Activated T-helper 17 cell treated with anti-CD3 and anti-CD28 coated beads, Interleukin-2, amount 50 U/mL, for 72 hours (primary cell): ENCODE measurements around the gene PTAFR. TPM values are rescaled to one million over a fixed set of nuclear protein-coding genes. Genes with fewer than 3 reads are reported as not detected.

Experiments used
- ATAC-seq: fragments of 150-1000 bp; cut with Tn5 transposase; replicated peaks from 2 replicates; pipeline ENCODE4 v1.10.0; 2021; ENCODE audit warnings: mild to moderate bottlenecking, moderate library complexity
- H3K27ac Mint-ChIP-seq: one replicate; pipeline ENCODE4 v1.8.0; 2022; ENCODE audit warnings: mixed read lengths
- H3K27me3 Mint-ChIP-seq: one replicate; pipeline ENCODE4 v1.8.0; 2022; ENCODE audit warnings: mixed read lengths
- H3K36me3 Mint-ChIP-seq: one replicate; pipeline ENCODE4 v1.8.0; 2022; ENCODE audit warnings: low read depth, mild to moderate bottlenecking, mixed read lengths
- H3K4me1 Mint-ChIP-seq: one replicate; pipeline ENCODE4 v1.8.0; 2022; ENCODE audit warnings: mixed read lengths
- H3K4me3 Mint-ChIP-seq: one replicate; pipeline ENCODE4 v1.8.0; 2022; ENCODE audit warnings: mild to moderate bottlenecking, mixed read lengths
- H3K9me3 Mint-ChIP-seq: one replicate; pipeline ENCODE4 v1.8.0; 2022; ENCODE audit warnings: mixed read lengths
- total RNA-seq, 2 donors: library from RNA; stranded (reverse); gene quantifications; one replicate each; pipeline ENCODE4 v1.2.3, GENCODE V29; 2022

The PTAFR gene
- total RNA-seq, 2 donors from 2014 or later = 0.29 to 0.32 TPM

DNA sequence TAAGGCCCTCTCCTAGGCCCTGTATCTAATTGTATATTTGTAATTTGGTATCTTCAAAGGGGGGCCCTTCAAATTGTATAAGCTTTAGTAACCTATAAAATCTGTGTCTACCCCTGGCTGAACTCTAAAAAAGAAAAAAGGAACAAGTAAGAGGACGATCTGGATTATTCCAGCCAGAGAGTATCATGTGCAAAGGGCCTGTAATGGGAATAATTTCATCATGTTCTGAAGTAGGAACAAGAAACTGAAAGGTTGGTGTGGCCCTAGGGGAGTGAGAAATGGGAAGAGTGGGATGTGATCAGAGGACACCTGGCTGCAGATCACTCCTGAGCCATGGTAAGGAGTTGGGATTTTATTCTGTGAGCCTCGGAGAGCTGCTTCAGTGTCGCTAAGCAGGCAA lies 14.7 kb downstream of the PTAFR start:
- H3K4me3 Mint-ChIP-seq = no peak overlapping the region
- no peaks in the 10 kb centered on the region for H3K36me3 Mint-ChIP-seq
- no peak for ATAC-seq
- H3K9me3 Mint-ChIP-seq = no peaks in the 10 kb centered on the region
- H3K27me3 Mint-ChIP-seq = peaks cover 11% of the 10 kb centered on the region
- H3K27ac Mint-ChIP-seq = no peak overlapping the region
- no peaks in the 10 kb centered on the region for H3K4me1 Mint-ChIP-seq

DNA sequence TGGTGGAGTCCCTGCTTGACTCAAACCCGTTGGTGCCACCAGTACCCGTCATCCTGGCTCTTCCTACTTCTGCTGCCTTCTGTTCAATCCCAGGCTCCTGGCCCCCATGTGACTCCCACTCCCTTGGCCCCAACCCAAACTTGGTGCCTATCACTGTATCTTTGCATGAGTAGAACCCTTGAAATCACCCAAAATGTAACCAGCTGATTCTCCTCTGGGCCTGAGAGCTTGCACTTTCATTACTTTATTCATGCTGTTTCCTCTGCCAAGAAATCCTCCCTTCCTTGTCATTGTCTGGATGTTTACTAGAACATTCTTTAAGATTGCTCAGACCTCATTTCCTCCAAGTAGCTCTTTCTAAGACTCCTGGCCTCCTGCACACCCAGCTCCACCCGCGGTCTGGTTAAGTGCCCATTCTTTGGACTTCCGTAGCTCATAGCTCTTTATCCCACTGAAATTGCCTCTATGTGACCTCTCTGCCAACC lies 15.7 kb downstream of the PTAFR start:
- H3K27ac Mint-ChIP-seq = no peak overlapping the region
- no peaks in the 10 kb centered on the region for H3K9me3 Mint-ChIP-seq
- H3K27me3 Mint-ChIP-seq = peaks cover 10% of the 10 kb centered on the region
- no peak overlapping the region for H3K4me3 Mint-ChIP-seq
- H3K36me3 Mint-ChIP-seq = no peaks in the 10 kb centered on the region
- H3K4me1 Mint-ChIP-seq = no peaks in the 10 kb centered on the region
- no peak for ATAC-seq

DNA sequence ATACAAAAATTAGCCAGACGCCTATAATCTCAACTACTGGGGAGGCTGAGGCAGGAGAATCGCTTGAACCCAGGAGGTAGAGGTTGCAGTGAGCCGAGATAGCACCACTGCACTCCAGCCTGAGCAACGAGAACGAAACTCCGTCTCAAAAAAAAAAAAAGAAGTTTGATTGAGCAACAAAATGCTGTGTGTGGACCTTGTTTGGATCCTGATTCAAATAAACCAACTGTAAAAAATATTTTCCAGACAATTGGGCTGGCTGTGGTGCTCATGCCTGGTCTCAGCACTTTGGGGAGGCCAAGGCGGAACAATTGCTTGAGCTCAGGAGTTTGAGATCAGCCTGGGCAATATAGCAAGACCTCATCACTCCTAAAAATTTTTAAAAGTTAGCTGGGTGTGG lies 16.8 kb downstream of the PTAFR start:
- Mint-ChIP-seq H3K4me1 (no peaks in the 10 kb centered on the region), H3K4me3 (no peak overlapping the region), H3K27ac (no peak overlapping the region), H3K9me3 (no peaks in the 10 kb centered on the region), H3K27me3 (peaks cover 10% of the 10 kb centered on the region), H3K36me3 (no peaks in the 10 kb centered on the region)
- ATAC-seq = no peak

DNA sequence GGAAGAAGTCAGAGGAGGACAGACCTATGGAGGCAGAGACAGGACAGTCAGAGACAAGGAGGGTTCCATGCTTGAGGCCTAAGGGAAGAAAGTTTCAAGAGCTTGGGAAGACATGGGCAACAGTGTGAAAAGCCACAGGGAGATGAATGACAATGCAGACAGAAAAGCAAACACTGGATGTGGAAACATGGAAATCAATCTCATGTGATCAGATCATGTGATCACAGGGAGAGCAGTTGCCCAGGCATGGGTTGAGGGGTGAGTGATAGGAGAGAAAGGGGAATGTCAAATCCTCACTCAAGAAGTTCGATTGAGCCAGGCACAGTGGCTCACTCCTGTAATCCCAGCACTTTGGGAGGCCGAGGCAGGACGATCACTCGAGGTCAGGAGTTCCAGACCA lies 17.2 kb downstream of the PTAFR start:
- Mint-ChIP-seq H3K27me3 (peaks cover 10% of the 10 kb centered on the region), H3K36me3 (no peaks in the 10 kb centered on the region), H3K4me3 (no peak overlapping the region), H3K9me3 (no peaks in the 10 kb centered on the region), H3K27ac (no peak overlapping the region), H3K4me1 (no peaks in the 10 kb centered on the region)
- ATAC-seq = no peak

DNA sequence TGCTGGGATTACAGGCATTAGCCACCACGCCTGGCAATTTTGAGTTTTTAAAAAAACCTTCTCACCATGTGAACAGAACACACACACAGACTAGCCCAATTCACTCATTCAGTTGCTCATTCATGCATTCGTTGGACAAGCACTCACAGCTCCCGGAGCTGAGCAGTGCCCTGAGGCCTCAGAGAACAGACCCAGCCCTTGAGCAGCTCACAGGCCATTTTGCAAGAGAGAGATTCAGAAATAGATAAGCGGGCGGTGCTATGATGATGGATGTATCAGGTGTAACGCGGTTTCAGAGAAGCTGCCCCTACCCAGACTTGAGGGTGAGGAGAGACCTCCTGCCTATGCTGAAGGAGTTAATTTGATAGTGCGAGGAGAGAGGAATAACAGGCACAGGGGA lies 18.6 kb downstream of the PTAFR start:
- peaks cover 5% of the 10 kb centered on the region for H3K27me3 Mint-ChIP-seq
- H3K9me3 Mint-ChIP-seq = no peaks in the 10 kb centered on the region
- no peak for ATAC-seq
- H3K36me3 Mint-ChIP-seq = no peaks in the 10 kb centered on the region
- H3K4me3 Mint-ChIP-seq = no peak overlapping the region
- H3K27ac Mint-ChIP-seq = no peak overlapping the region
- H3K4me1 Mint-ChIP-seq = no peaks in the 10 kb centered on the region

DNA sequence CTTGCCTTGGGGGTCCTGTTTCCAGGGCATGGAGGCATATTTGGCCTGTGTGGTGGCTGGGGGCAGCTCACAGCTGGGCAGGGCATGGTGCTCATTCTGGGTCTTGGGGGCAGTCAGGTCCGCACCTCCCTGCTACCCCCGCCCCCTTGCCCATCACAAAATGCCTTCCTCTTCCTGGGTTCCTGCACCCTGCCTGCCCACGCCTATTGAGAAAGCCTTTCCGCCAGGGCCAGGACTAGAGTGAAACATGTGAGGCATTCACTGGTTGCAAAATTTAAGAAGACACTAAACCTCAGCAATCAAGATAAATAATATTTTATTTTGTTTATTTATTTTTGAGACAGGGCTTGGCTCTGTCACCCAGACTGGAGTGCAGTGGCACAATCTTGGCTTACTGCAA lies 19.7 kb downstream of the PTAFR start:
- Mint-ChIP-seq H3K27ac (no peak overlapping the region), H3K4me3 (no peak overlapping the region), H3K4me1 (no peaks in the 10 kb centered on the region), H3K9me3 (no peaks in the 10 kb centered on the region), H3K27me3 (peaks cover 2% of the 10 kb centered on the region), H3K36me3 (no peaks in the 10 kb centered on the region)
- ATAC-seq = no peak

DNA sequence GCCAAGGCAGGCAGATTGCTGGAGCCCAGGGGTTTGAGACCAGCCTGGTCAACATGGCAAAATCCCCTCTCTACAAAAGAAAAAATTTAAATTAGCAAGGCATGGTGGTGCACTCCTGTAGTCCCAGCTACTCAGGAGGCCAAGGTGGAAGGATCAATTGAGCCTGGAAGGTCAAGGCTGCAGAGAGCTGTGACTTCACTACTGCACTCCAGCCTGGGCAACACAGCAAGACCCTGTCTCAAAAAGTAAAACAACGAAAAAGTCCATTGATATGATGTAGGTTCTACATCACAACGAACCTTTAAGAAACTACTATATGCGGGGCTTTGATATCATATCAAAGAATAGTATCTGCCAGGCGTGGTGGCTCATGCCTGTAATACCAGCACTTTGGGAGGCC lies 20.9 kb downstream of the PTAFR start:
- no peaks in the 10 kb centered on the region for H3K27me3 Mint-ChIP-seq
- H3K9me3 Mint-ChIP-seq = no peaks in the 10 kb centered on the region

DNA sequence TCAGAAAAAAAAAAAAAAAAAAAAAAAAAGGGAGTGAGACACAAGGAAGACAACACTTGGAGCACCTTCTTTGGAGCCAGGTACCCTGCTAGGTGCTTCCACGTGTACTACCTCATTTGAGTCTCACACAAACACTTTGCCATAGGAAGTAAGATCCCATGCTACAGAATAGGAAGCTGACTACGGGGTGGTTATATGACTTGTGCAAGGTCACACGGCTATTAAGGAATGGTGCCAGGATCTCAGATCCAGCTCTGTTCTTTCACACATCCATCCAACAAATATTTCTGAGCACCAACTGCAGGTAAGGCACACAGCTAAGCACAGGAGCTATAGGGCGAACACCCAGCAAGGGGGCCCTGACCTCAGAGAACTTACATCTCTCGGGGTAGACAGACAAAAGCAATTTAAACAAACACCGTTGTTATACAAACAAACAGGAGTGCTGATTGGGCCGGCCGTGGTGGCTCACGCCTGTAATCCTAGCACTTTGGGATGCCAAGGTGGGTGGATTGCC lies 22.4 kb downstream of the PTAFR start:
- Mint-ChIP-seq H3K36me3 (no peaks in the 10 kb centered on the region), H3K4me3 (no peak overlapping the region), H3K4me1 (no peaks in the 10 kb centered on the region), H3K27ac (no peak overlapping the region), H3K27me3 (peaks cover 4% of the 10 kb centered on the region), H3K9me3 (no peaks in the 10 kb centered on the region)
- no peak for ATAC-seq

More for the DNA sequence above, 20.9 kb downstream of the PTAFR start:
- H3K27ac Mint-ChIP-seq = no peak overlapping the region
- no peak for ATAC-seq
- H3K4me1 Mint-ChIP-seq = no peaks in the 10 kb centered on the region
- no peak overlapping the region for H3K4me3 Mint-ChIP-seq
- no peaks in the 10 kb centered on the region for H3K36me3 Mint-ChIP-seq

DNA sequence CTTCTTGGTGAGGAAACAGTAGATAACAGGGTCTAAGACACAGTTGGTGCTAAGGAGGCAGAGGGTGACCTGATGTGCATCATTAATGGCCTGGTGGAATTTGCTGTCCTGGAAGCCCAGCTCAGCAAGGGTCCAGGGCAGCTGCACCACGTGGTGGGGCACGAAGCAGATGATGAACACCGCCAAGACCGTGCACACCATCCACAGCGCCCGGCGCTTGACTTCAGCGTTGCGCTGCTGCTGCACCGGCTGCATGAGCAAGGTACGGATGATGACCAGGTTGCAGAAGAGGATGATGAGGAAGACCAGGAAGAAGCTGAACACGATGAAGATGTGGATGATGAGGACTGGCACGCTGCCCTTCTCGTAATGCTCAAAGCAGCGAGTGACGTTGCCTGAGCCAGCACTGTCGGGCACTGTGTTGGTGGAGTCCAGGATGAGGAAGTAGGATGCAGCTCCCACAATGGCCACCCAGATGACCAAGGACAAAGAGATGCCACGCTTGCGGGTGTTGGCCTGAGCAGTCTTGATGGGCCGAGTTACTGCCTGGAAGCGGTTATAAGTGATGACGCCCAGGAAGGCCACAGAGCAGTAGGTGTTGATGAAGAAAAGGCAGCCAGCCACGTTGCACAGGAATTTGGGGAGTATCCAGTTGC lies 26.2 kb downstream of the PTAFR start:
- Mint-ChIP-seq H3K27ac (no peak overlapping the region), H3K27me3 (peaks cover 4% of the 10 kb centered on the region), H3K36me3 (no peaks in the 10 kb centered on the region), H3K4me1 (no peaks in the 10 kb centered on the region), H3K4me3 (no peak overlapping the region), H3K9me3 (no peaks in the 10 kb centered on the region)
- no peak for ATAC-seq

DNA sequence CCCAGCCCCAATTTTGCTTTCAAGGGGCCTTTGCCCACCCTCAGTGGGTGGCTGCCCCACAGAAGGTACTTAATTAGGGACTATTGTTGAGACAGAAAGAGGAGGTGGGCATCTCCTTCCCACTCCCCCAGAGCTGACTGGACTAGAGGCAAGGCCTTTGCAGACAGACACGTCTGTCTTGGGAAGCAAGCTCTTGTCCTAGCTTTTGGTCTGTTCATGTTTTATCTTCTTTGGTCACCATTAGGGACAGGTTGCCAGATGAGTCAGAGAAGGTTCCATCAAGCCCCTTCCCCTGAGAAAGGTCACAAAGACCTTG lies 27.7 kb downstream of the PTAFR start:
- H3K36me3 Mint-ChIP-seq = no peaks in the 10 kb centered on the region
- no peak for ATAC-seq
- no peak overlapping the region for H3K4me3 Mint-ChIP-seq
- H3K27ac Mint-ChIP-seq = no peak overlapping the region
- no peaks in the 10 kb centered on the region for H3K9me3 Mint-ChIP-seq
- H3K27me3 Mint-ChIP-seq = peaks cover 4% of the 10 kb centered on the region
- peaks cover 13% of the 10 kb centered on the region for H3K4me1 Mint-ChIP-seq

DNA sequence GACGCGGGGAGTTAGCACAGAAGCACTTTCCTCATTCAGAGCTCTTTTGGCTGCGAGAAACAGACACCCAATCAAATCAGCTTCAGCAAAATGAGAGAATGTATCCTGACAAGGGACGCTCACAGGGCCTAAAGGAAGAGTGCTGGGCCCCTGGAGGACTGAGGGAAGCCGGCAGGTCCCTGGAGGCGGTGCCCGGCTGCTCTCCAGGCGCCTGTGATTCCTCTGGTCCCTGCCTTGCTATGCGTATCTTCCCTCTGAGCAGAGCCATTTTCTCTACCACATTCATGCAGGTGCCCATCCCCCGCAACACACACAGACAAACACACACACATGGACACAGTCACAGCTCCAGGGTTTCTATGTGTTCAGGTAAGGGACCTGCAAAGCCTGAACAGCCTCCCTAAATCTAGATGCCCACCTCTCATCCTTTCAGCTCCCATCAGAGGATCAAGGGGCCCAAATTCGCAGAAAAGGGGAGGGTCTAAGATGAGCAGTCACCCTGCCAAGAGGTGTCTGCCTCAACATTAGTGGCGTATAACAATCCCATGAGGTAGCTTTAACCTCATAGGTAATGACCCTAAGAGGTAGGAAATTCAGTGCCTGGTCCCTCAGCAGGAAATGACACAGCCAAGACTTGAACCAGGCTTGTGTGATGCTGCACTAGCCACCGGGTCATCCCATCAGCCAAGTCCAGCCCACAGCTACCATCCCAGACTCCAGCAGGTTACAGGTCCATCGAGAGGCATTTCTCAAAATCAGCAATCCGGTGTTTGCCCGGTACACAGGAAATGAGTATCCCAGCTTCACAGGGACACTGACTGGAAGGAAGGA lies 29.0 kb downstream of the PTAFR start:
- no peak for ATAC-seq
- Mint-ChIP-seq H3K27me3 (peaks cover 4% of the 10 kb centered on the region), H3K4me3 (no peak overlapping the region), H3K36me3 (no peaks in the 10 kb centered on the region), H3K27ac (no peak overlapping the region), H3K9me3 (no peaks in the 10 kb centered on the region), H3K4me1 (peaks cover 16% of the 10 kb centered on the region)

DNA sequence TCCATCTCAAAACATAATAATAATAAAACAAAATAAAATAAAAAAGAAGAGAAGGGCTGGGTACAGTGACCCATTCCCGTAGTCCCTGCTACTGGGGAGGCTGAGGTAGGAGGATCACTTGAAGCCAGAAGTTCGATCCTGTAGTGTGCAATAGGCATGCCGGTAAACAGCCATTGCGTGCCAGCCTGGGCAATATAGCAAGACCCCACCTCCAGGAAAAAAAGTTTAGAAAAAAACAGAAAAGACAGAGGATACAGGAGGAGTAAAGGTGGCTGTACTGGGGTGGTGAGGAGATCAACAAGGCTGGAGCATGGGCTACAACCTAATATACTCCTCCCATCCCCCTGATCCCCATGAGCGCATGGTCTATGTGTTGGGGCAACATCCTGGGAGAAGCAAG lies 30.8 kb downstream of the PTAFR start:
- no peak overlapping the region for H3K27ac Mint-ChIP-seq
- no peak for ATAC-seq
- peaks cover 4% of the 10 kb centered on the region for H3K27me3 Mint-ChIP-seq
- peaks cover 16% of the 10 kb centered on the region for H3K4me1 Mint-ChIP-seq
- H3K9me3 Mint-ChIP-seq = no peaks in the 10 kb centered on the region
- no peak overlapping the region for H3K4me3 Mint-ChIP-seq
- H3K36me3 Mint-ChIP-seq = no peaks in the 10 kb centered on the region

DNA sequence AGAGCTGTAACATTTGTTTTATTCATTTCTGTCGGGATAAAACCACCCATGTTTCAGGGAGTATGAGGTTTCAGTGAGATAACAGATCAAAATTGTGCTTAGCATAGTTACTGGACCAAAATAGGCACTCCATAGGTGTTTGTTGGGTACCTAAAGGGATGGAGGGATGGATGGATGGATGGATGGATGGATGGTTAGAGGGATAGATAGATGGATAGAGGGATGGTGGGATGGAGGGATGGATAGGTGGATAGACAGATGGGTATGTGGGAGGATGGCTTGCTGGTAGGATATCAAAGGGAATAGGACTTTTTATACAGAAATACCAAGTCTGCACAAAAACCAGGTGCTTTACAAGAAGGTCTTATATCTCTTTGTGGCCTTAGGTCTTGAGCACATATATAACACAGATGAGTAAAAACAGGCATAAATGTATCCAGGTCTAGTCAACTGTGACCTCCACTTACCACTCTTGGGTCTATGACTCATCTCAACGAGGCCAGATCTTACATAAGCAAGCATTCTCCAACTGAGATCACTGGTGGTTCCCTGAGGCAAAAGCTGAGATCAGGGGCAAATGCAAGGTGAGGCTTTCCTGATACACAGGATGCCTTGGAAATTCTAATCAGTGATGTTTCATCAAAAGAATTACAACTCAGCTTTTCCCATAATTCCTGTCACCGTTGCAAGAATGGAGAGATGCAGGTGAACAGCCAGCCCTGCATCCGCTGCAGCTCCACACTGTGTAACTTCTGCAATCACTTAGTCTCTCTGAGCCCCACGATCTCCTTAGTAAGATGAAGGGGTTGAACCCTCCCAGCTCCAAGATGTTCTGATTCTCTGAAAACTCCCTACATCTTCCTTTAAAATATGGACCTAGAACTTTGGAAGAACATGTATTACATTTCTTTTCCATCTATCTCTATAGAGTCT lies 32.0 kb downstream of the PTAFR start:
- peaks cover 1% of the 10 kb centered on the region for H3K27me3 Mint-ChIP-seq
- peak; percentile 100 for ATAC-seq
- peak overlapping the region; percentile 56 for H3K27ac Mint-ChIP-seq
- peaks cover 16% of the 10 kb centered on the region for H3K4me1 Mint-ChIP-seq
- H3K36me3 Mint-ChIP-seq = no peaks in the 10 kb centered on the region
- no peaks in the 10 kb centered on the region for H3K9me3 Mint-ChIP-seq
- H3K4me3 Mint-ChIP-seq = peak overlapping the region; percentile 32

DNA sequence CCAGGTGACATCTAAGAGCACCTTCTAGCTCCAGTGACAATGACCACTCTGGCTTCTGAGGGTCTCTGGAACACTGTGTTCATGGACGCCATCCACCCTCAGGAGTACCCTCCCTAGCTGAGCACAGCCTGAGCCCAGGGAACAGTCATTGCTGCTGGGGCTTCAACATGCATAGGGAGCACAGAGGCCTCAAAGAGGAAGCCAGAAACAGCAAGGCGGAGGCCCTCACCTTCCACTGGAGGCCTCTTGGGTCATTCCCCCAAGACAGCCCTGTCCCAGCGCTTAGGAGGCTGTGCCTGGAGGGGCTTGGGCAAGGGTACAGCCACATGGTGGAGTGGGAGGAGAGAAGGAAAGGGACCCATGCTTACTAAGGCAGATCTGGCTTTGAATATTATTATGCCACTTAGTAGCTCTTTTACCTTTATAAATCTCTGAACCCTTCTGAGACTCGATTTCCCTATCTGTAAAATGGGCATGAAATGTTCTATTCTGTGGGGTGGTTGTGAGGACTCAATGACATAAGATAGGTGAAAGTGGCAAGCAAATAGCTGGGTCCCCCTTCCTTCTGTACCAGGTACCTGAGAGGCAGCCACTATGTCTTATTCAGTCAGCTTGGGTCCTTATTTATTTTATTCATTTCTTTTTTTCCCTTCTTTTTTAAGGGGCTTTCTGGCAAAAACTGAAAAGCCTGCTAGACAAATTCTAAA lies 32.8 kb downstream of the PTAFR start:
- Mint-ChIP-seq H3K27me3 (peaks cover 7% of the 10 kb centered on the region), H3K4me1 (peaks cover 22% of the 10 kb centered on the region), H3K9me3 (no peaks in the 10 kb centered on the region), H3K4me3 (peak overlapping the region; percentile 32), H3K27ac (peak overlapping the region; percentile 56), H3K36me3 (no peaks in the 10 kb centered on the region)
- no peak for ATAC-seq
